ENCODE measurements around the gene GID8. TPM values are rescaled to one million over a fixed set of nuclear protein-coding genes. Genes with fewer than 3 reads are reported as not detected.

The GID8 gene
- total RNA-seq, 2 experiments from 2014 or later: 39.2 to 42.2 TPM

DNA sequence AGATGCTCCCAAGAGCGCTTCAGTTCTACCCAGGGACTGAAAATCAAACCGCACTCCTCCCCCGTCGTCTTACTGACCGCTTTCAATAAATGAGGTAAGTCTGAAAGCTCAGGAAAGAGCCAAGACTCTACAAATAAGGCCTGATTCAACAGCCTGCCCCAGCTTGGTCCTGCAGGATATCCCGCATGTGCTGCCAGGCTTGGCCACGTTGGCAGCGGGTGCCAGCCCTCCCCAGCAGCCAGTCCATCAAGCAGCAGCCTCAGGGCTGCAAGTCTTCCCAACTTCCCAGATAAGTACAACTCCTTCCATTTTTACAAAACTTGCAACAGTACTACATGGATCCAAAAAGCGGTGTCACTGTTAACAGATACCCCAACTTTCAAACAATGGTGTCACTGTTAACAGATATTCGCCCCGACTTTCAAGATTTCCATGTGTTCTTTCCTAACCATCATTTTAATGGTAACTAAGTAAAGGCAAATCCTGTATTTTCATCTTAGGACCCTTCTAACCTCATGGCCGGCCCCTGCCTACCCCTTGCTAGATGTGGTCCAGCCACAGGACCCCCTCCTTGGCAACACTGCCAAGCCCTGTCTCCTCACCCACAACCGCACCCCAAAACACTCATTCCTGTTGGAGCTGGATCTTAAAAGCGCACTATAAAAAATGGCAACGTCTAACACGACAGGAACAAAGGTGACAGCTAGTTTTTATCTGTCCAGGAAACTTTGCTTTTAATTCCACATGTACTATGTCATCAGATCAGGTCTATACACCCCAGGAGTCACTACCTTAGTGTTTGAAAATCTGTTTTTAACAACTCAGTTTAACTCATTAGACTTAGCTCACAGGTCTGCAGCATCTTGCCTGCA is 39.6 kb upstream of the GID8 start:
- POLR2A ChIA-PET: interaction anchor here (0.6 to 2.9 kb wide), 10 partner anchors 9 to 371 kb away, joined by 3 to 20 read pairs (median 3); no protein-coding TSS in a partner anchor
- Mint-ChIP-seq H3K36me3 (ENCODE audit: low read depth) (peaks cover 40% of the 10 kb centered on the region), H3K27me3 (no peaks in the 10 kb centered on the region), H3K27ac (no peak overlapping the region), H3K4me3 (no peak overlapping the region), H3K9me3 (no peaks in the 10 kb centered on the region), H3K4me1 (ENCODE audit: low read depth) (peaks cover 33% of the 10 kb centered on the region)
- CTCF ChIA-PET: interaction anchor here (1.1 to 7.4 kb wide), 5 partner anchors 10 to 117 kb away, joined by 3 to 113 read pairs (median 4); no protein-coding TSS in a partner anchor
- DNase-seq: no peak
- no peak for TF ChIP-seq CTCF (IDR thresholded peaks at IDR 0.05)
- intact Hi-C loops (cut with micrococcal nuclease): no loop called here
- ATAC-seq: no peak

DNA sequence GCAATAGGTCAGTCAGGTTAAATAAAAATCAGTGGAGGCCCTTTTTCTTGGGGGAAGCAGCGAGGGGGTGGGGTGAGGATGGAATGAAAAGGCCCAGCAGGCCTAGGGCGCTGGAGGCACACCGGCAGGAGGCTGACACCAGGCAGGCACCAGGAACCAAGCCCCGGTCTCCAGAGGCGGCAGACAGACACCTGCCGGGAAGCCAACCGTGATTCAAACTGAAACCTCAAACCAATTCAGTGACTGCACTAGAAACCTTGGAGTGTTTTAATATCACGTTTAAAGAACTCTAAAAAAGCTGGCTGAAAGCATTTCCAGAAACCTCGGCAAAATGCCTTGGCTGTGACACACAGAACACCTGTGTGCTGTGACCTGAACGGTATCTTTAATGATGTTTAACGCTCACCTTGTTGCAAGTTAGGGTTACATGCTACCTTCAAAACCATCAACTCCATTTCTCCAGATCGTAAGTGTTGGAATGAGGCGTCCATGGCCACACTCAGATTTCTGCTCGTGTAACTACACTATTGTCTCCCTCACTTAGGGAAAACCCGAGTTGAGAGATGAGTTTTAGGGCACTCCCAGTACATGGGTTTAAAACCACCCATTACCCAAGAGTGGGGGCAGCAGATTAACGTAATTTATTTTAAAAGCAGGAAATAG is 38.8 kb upstream of the GID8 start:
- ATAC-seq (no peak), DNase-seq (peak; percentile 26)
- Mint-ChIP-seq H3K4me1 (ENCODE audit: low read depth) (peaks cover 37% of the 10 kb centered on the region), H3K27me3 (no peaks in the 10 kb centered on the region), H3K36me3 (ENCODE audit: low read depth) (peaks cover 40% of the 10 kb centered on the region), H3K9me3 (no peaks in the 10 kb centered on the region), H3K4me3 (no peak overlapping the region), H3K27ac (no peak overlapping the region)
- POLR2A ChIA-PET: interaction anchor here (0.7 to 2.9 kb wide), 11 partner anchors 10 to 60 kb away, joined by 3 to 20 read pairs (median 3); partner anchors contain the start of gene GID8
- intact Hi-C loops (cut with micrococcal nuclease): no loop called here
- TF ChIP-seq CTCF (IDR thresholded peaks at IDR 0.05): no peak
- CTCF ChIA-PET: interaction anchor here (0.6 to 7.4 kb wide), 15 partner anchors 9 to 116 kb away, joined by 3 to 113 read pairs (median 4); partner anchors contain the start of gene DIDO1

DNA sequence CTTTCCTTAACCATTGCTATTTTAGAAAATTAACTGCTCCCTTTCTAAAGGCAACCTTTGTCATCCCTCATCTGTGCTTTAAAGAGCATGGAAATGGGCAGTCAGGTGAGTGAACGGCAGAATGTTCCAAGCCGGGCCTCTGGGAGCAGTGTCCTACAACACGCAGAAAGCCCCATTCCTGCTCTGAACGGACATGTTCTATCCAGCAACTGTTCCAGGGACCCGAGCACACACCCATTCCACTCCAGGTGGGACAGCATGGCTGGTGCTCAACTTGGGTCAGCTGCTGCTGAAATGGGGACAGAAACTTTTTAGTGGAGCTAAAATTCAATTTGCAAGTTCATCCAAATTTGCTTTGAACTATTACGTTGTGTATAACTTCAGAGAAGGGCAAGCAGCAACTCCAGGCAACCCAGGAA is 38.3 kb upstream of the GID8 start:
- H3K27me3 Mint-ChIP-seq: no peaks in the 10 kb centered on the region
- no peak overlapping the region for H3K4me3 Mint-ChIP-seq
- ATAC-seq: no peak
- CTCF ChIA-PET: interaction anchor here (0.6 to 7.4 kb wide), 16 partner anchors 8 to 115 kb away, joined by 3 to 113 read pairs (median 4); partner anchors contain the start of gene DIDO1
- no peak overlapping the region for H3K27ac Mint-ChIP-seq
- intact Hi-C loops (cut with micrococcal nuclease): loop anchor here (2.0 to 10.0 kb wide), 2 partner anchors 55 to 109 kb away; partner anchors contain the start of gene SLC17A9
- POLR2A ChIA-PET: interaction anchor here (0.7 to 2.9 kb wide), 7 partner anchors 10 to 60 kb away, joined by 3 to 20 read pairs (median 4); partner anchors contain the start of gene GID8
- no peak for DNase-seq
- H3K4me1 Mint-ChIP-seq (ENCODE audit: low read depth): peaks cover 40% of the 10 kb centered on the region
- no peak for TF ChIP-seq CTCF (IDR thresholded peaks at IDR 0.05)
- peaks cover 38% of the 10 kb centered on the region for H3K36me3 Mint-ChIP-seq (ENCODE audit: low read depth)
- H3K9me3 Mint-ChIP-seq: no peaks in the 10 kb centered on the region

DNA sequence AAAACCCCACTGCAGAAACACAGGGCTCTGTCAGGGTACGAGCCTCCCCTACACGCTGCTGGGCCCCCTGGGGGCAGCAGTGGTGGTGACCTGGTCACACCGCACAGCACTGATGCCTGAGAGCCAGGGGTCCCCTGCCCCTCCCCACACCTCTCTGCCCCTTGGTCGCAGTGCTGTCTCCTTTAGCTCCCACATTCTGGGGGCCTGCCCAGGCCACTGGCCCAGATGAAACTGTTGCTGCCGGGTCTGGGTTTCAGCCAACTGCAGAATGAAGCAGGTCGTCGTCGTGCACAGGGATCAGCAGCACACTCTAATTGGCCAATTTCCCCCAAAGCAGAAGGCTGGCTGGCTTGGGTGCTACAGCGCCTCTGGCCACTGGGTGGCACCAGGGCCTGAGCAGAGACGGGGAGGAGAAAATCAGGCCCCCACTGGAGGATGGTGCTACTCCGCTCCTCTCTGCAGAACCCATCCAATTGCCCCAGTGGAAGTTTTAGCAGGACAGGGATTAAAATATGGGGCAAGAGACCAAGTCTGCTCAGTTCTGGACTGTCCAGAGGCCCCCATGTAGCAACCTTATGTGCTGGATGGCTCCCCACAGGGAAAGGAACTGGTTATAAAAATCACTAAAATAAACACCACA is 37.8 kb upstream of the GID8 start:
- DNase-seq: peak; percentile 85
- CTCF ChIA-PET: interaction anchor here (0.6 to 7.4 kb wide), 20 partner anchors 11 to 115 kb away, joined by 3 to 113 read pairs (median 4); partner anchors contain the start of gene DIDO1
- Mint-ChIP-seq H3K4me1 (ENCODE audit: low read depth) (peaks cover 40% of the 10 kb centered on the region), H3K9me3 (no peaks in the 10 kb centered on the region), H3K27me3 (no peaks in the 10 kb centered on the region), H3K27ac (peak overlapping the region; percentile 60), H3K36me3 (ENCODE audit: low read depth) (peaks cover 39% of the 10 kb centered on the region), H3K4me3 (no peak overlapping the region)
- peak; percentile 97 for TF ChIP-seq CTCF (IDR thresholded peaks at IDR 0.05)
- intact Hi-C loops (cut with micrococcal nuclease): loop anchor here (2.0 to 10.0 kb wide), 2 partner anchors 55 to 109 kb away; partner anchors contain the start of gene SLC17A9
- peak; percentile 95 for ATAC-seq
- POLR2A ChIA-PET: interaction anchor here (0.7 to 2.9 kb wide), 10 partner anchors 9 to 54 kb away, joined by 3 to 20 read pairs (median 4); partner anchors contain the start of gene GID8
